Fibroblast of the conjunctiva (primary cell): ENCODE results near the gene PARP9.
"Not testable (repeated sequence)": the region's sequence is repeated elsewhere in the genome, so short reads cannot be mapped to it uniquely, and the experiment has no call there.

Source experiments
- DNase-seq: peaks from one replicate; pipeline ENCODE4 v3.0.0-alpha.2; 2010; ENCODE audit warnings: low read depth

Gene PARP9

GRCh38 chr3:122576174-122576940, 12.3 kb upstream of the PARP9 start:
- no peak for DNase-seq

DNA sequence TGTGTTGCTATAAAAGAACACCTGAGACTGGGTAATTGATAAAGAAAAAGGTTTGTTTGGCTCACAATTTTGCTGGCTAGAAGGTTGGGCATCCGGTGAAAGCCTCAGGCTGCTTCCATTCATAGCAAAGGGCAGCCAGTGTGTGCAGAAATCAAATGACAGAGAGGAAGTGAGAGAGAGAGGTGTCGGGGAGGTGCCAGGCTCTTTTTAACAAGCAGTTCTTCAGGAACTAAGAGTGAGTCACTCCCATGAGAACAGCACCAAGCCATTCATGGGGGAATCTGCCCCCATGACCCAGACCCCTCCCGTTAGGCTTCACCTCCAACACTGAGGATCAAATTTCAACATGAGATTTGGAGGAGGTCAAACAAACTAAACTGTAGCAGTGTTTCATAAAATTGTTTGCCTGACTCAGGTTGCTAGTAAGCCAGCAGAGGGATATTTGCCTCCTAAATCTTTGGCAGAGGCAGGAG, 8.9 kb upstream of the PARP9 start:
- peak; percentile 27 for DNase-seq

DNA sequence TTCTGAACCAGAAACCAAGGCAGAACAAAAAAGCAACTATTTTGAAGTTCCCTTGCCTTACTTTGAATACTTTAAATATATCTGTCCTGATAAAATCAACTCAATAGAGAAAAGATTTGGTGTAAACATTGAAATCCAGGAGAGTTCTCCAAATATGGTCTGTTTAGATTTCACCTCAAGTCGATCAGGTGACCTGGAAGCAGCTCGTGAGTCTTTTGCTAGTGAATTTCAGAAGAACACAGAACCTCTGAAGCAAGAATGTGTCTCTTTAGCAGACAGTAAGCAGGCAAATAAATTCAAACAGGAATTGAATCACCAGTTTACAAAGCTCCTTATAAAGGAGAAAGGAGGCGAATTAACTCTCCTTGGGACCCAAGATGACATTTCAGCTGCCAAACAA, 4.7 kb upstream of the PARP9 start:
- DNase-seq, result no peak

DNA sequence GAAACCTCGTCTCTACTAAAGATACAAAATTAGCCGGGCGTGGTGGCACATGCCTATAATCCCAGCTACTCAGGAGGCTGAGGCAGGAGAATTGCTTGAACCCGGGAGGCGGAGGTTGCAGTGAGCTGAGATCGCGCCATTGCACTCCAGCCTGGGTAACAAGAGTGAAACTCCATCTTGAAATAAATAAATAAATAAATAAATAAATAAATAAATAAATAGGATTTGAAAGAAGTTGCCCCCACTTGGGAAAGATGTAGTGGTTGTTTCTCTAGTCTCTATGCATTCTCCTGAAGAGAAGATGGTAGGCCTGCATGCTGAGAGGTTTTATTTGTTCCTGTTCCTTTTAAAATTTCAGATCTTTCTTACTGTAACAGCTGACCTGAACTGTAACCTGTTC, 4.0 kb upstream of the PARP9 start:
- DNase-seq, result not testable (repeated sequence)

DNA sequence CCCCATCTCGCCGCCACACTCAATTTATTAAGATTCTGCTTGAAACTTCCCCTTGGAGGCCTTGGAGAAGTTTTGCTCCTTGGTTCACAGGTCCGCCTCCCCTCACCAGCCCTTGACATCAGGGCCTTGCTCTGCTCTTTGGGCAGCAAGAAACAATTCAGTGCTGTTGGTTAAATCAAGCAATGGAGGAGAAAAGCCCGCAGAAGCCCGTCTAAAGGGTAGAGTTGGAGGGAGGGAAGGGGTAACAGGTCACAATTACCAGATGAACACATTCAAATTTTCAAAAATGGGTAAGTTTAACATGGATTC, 429 bp downstream of the PARP9 start:
- no peak for DNase-seq

DNA sequence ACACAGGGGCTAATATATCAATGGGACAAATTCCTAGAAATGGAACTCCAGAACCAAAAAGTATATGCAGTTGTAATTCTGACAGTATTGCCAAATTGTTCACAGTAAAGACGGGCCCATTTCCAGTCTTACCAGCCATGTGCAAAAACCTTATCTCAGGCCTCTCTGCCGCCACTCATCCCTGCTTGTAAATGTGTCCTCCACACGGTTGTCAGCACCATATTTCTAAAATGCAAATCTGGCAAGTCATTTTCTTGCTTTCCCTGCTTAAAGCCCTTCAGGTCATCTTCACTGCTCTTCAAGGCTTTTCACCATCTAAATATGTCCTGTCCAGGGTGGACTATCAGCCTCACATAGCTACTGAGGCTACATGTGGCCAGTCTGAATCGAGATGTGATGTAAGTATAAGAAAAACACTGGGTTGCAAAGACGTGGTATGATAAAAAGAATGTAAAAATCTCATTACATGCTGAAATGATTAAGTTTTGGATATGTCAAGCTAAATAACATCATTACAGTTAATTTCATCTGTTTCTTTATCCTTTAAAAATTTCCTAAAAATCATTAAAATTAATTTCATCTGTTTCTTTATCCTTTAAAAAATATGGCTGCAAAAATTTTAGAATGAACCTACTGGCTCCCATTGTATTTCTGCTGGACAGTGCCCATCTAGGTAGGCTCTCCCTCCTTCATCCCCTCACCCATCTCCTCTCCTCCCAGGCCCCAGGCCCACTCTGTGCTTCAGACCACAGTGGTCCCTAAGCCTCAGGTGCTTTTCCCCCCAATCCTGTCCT, 980 bp downstream of the PARP9 start:
- no peak for DNase-seq

- peak; percentile 33 for DNase-seq
Measured at GRCh38 chr3:122560680-122561079, 3.4 kb downstream of the PARP9 start.

- DNase-seq, result no peak
Measured at GRCh38 chr3:122559906-122560305, 4.2 kb downstream of the PARP9 start.

DNA sequence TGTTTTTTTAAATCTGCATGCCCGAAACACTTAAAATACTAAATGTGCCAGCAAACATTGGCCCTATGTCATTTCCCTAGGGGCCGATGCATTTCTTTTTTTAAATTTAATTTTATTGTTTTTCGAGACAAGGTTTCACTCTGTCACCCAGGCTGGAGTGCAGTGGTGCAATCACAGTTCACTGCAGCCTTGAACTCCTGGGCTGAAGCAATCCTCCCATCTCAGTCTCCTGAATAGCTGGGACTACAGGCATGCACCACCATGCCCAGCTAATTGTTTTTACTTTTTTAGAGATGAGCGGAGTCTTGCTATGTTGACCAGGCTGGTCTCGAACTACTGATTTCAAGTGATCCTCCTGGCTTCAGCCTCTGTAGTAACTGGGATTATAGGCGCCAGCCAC, 5.5 kb downstream of the PARP9 start:
- no peak for DNase-seq

DNA sequence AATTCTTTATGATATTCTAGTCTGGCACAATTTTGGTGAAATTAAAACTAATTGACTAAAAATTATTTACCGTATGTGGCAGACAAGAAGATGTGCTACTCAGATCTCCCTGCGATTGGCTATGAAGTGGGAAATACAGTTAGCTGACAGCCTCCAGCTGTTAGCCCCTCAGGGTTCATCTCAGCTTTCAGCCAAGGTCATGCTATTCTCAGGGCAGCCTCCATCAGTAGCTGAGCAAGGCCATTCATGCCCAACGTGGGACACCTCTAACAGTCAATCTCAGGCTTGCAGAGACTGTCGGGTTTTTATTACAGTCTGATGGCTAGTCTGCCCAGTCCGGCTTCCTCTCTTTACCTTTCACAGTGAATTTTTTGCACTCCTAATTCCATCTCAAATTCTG, 6.7 kb downstream of the PARP9 start:
- DNase-seq, result no peak

DNA sequence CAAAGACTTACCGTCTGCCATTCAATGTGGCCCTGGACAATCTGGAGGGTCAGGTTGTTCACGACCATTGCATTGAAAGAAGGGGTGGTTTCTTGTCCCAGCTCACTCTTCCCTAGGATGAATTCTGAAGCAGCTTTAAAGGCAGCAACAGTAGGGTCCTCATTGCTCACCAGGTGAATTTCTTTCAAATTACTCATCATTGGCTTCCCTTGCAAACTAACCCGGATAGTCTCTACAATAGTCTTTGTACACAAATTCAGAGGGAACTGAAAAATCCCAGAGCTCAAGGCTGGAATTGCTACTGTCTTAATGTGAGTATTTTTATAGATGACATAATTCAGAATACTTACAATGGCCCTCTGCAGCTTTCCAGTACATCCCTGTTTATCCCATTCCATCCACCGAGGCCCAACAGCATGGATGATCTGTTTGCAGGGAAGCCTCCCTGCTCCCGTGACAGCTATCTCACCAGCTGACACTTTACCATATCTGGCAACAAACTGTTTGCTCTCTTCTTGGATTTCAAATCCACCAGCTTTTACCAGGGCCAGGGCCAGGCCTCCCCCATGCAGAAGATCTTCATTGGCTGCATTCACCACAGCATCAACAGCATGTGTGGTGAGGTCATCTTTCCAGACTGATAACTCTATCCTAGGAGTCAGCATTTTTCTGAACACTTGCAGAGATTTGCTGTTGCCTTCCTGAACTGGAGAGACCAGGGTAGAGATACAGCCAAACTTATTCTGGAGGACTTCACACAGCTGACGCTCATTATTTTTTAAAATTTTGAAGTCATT, 8.6 kb downstream of the PARP9 start:
- DNase-seq, result no peak

DNA sequence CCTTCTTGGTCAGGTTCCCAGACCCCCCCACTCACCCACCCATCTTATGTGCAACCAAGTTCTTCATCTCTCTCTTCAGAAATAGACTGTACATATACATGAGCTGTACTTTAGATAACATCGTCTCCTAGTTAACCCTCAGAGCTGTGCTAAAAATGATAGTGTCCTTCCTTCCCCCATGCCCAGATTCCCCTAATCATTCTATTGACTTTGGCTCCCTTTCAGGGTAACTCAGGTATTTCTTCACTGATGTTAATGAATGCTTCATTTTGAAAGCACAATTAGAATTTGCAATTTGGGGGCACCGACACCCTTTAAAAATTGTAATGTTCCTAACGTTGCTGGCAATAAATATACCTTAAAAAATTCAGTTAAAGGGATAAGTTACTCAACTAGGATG, 10.9 kb downstream of the PARP9 start:
- DNase-seq, result no peak

- no peak for DNase-seq
Measured at GRCh38 chr3:122548619-122549018, 15.5 kb downstream of the PARP9 start.

DNA sequence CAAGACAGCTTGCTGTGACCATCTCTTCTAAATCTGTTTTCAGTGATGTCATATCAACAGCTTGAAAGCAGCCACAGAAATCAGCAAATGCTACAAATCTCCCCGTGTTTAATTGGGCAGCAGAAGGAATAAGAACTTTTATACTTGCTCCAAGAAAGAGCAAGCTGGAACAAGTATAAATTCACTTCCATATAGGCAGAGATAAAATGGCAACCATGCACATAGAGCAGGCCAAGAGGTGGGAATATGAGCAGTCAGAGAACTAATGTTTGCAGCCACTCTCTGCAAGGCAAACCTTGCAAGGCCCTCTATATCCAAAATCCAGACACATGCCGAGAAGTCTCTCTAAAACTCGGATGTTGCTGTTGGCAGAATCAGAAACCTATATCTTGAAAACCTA, 16.0 kb downstream of the PARP9 start:
- no peak for DNase-seq

- DNase-seq, result no peak
Measured at GRCh38 chr3:122546151-122546550, 17.9 kb downstream of the PARP9 start.

GRCh38 chr3:122538956-122539490, 25.1 kb downstream of the PARP9 start:
- no peak for DNase-seq

DNA sequence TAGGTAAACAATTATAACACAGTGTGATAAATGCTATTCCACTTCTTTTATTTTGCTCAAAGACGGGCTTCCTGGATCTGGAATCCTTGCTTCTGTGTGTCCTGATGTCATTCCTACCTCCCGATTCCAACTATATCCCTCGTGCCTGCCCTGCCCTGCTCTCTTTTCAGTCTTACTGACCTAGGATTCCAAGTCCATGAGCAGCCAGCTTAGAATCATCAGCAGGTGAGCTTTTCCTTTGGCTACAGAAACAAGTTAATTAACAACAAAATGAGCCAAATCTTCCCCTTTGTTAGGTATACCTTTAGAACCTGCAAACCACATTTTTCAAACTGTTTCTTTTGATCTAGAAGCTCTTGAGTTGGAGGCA, 27.5 kb downstream of the PARP9 start:
- DNase-seq, result no peak

DNA sequence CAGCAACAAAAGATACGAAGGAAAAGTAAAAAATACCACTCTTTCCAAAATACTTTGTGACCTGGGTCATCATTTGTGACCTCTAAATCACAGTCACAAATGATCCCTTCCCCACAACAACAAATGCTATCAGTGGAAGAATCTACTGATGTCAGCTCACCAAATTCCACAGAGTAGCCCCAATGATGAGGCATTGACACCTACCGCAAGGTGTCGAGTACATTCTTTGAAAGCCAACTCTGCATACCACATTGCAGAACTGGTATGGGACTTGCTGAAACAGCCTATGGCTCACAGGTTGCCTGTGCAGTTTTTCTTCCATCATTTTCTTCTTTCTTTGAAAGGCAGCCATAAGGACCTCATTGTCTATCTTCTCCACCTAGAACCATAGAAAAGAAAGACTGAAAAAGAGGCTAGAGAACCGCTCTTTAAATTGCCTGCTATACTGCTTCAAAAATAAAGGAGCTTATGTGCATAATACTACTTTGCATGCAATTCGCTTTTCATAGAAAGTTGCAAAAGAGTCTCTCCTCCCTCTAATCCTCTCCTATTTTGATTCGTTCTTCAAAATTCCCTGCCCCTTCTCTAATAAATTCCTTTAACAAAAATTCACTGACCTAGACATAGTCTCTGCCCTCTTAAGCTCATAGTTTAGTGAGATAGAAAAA, 28.0 kb downstream of the PARP9 start:
- no peak for DNase-seq

DNA sequence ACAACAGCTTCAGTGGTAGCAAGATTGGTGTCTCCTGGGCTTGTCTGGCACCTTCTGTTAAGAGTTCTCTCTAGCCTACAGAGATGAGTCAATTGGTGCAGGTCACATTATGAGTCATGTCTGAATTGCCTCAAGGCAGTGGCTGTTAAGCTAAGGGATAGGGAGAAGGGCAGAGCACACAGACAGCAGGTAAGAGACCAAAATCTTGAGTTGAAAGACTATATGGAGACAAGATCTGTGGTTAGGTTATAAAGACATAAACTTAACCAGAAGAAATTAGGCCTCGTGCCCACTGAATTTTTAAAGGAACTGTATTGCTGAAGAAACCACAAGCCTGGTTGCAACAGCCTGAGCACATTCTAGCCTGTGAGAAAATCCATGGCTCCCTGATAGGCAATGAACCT, 30.2 kb downstream of the PARP9 start:
- peak; percentile 24 for DNase-seq

DNA sequence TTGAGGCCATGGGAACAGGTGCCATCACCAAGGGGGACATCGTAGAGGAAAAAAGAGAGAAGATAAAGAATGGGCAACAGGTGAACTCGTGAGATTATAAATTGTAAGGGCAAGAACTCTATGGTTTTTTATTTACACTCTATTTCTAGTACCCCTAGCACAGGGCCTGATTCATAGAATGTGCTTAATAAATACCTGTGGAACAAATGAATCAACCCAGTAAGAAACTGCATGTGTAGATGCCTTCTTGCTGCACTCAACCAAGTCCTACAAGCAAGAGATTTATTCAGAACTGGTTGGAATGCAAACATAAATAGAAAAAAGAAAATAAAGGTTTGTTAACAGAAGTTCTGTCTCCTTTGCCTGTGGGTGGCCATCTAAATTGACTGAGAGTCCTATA, 30.6 kb downstream of the PARP9 start:
- no peak for DNase-seq

DNA sequence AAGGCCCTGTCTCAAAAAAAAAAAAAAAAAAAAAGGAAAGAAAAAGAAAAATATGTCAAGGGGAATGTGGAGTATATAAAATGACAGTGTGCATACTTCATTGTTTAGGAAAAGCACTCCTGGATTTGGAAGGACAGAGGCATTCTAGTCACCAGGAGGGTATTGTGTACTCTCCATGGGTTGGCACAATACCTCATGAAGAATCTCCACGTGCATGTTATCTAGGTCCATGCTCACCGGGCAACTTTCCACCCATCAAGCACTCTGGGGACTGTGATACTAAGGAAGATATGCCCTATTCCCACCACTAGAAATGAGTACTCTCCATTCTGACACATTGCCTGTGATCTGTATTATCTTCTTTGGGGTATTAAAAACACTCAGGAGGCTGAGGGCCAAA, 33.9 kb downstream of the PARP9 start:
- DNase-seq, result no peak

- no peak for DNase-seq
Measured at GRCh38 chr3:122523317-122523716, 40.8 kb downstream of the PARP9 start.
